Measurements from ENCODE around the gene COL4A1.

The COL4A1 gene

GRCh38 chr13:110232142-110232541 is 74.8 kb downstream of the COL4A1 start:
- Histone ChIP-seq H3K27me3 (ENCODE audit: control insufficient read depth in 1 of 2, insufficient read depth in 2 of 2, low read length in 2 of 2) (no peaks in the 10 kb centered on the region), H3K27ac (ENCODE audit: low read depth, low read length) (no peak overlapping the region), H3K4me1 (ENCODE audit: control insufficient read depth in 1 of 2, insufficient read depth in 2 of 2, low read length in 2 of 2) (peaks cover 3 to 13% of the 10 kb centered on the region in 2 donors), H3K9ac (ENCODE audit: low read depth in 1 of 2, low read length in 2 of 2) (no peak overlapping the region), H3K36me3 (ENCODE audit: control insufficient read depth in 1 of 2, insufficient read depth in 2 of 2, low read length in 2 of 2) (no peaks in the 10 kb centered on the region), H3K4me3 (ENCODE audit: low read depth in 1 of 2, low read length in 2 of 2) (no peak overlapping the region), H3K9me3 (ENCODE audit: control insufficient read depth in 1 of 2, low read length in 2 of 2) (no peaks in the 10 kb centered on the region)

GRCh38 chr13:110231348-110232047 is 75.5 kb downstream of the COL4A1 start:
- H3K9me3 ChIP-seq (ENCODE audit: control insufficient read depth in 1 of 2, low read length in 2 of 2) = no peaks in the 10 kb centered on the region
- H3K9ac ChIP-seq (ENCODE audit: low read depth in 1 of 2, low read length in 2 of 2) = no peak overlapping the region
- no peaks in the 10 kb centered on the region for H3K36me3 ChIP-seq (ENCODE audit: control insufficient read depth in 1 of 2, insufficient read depth in 2 of 2, low read length in 2 of 2)
- H3K4me3 ChIP-seq (ENCODE audit: low read depth in 1 of 2, low read length in 2 of 2) = no peak overlapping the region
- no peak overlapping the region for H3K27ac ChIP-seq (ENCODE audit: low read depth, low read length)
- H3K27me3 ChIP-seq (ENCODE audit: control insufficient read depth in 1 of 2, insufficient read depth in 2 of 2, low read length in 2 of 2) = no peaks in the 10 kb centered on the region
- H3K4me1 ChIP-seq (ENCODE audit: control insufficient read depth in 1 of 2, insufficient read depth in 2 of 2, low read length in 2 of 2) = peaks cover 3 to 13% of the 10 kb centered on the region in 2 donors

- Histone ChIP-seq H3K9ac (ENCODE audit: low read depth in 1 of 2, low read length in 2 of 2) (no peak overlapping the region), H3K4me3 (ENCODE audit: low read depth in 1 of 2, low read length in 2 of 2) (no peak overlapping the region), H3K36me3 (ENCODE audit: control insufficient read depth in 1 of 2, insufficient read depth in 2 of 2, low read length in 2 of 2) (no peaks in the 10 kb centered on the region), H3K27ac (ENCODE audit: low read depth, low read length) (no peak overlapping the region), H3K27me3 (ENCODE audit: control insufficient read depth in 1 of 2, insufficient read depth in 2 of 2, low read length in 2 of 2) (no peaks in the 10 kb centered on the region), H3K9me3 (ENCODE audit: control insufficient read depth in 1 of 2, low read length in 2 of 2) (no peaks in the 10 kb centered on the region), H3K4me1 (ENCODE audit: control insufficient read depth in 1 of 2, insufficient read depth in 2 of 2, low read length in 2 of 2) (peaks cover 3 to 13% of the 10 kb centered on the region in 2 donors)
These were observed 76.2 kb downstream of the COL4A1 start for GRCh38 chr13:110230661-110231347.

- Histone ChIP-seq H3K9me3 (ENCODE audit: control insufficient read depth in 1 of 2, low read length in 2 of 2) (no peaks in the 10 kb centered on the region), H3K27ac (ENCODE audit: low read depth, low read length) (no peak overlapping the region), H3K27me3 (ENCODE audit: control insufficient read depth in 1 of 2, insufficient read depth in 2 of 2, low read length in 2 of 2) (no peaks in the 10 kb centered on the region), H3K36me3 (ENCODE audit: control insufficient read depth in 1 of 2, insufficient read depth in 2 of 2, low read length in 2 of 2) (no peaks in the 10 kb centered on the region), H3K9ac (ENCODE audit: low read depth in 1 of 2, low read length in 2 of 2) (no peak overlapping the region), H3K4me3 (ENCODE audit: low read depth in 1 of 2, low read length in 2 of 2) (no peak overlapping the region), H3K4me1 (ENCODE audit: control insufficient read depth in 1 of 2, insufficient read depth in 2 of 2, low read length in 2 of 2) (peaks cover 3 to 13% of the 10 kb centered on the region in 2 donors)
These were observed 76.9 kb downstream of the COL4A1 start for GRCh38 chr13:110229905-110230563.

- H3K27me3 ChIP-seq (ENCODE audit: control insufficient read depth in 1 of 2, insufficient read depth in 2 of 2, low read length in 2 of 2) = no peaks in the 10 kb centered on the region
- no peaks in the 10 kb centered on the region for H3K36me3 ChIP-seq (ENCODE audit: control insufficient read depth in 1 of 2, insufficient read depth in 2 of 2, low read length in 2 of 2)
- no peaks in the 10 kb centered on the region for H3K9me3 ChIP-seq (ENCODE audit: control insufficient read depth in 1 of 2, low read length in 2 of 2)
- no peak overlapping the region for H3K4me3 ChIP-seq (ENCODE audit: low read depth in 1 of 2, low read length in 2 of 2)
- no peak overlapping the region for H3K9ac ChIP-seq (ENCODE audit: low read depth in 1 of 2, low read length in 2 of 2)
- H3K4me1 ChIP-seq (ENCODE audit: control insufficient read depth in 1 of 2, insufficient read depth in 2 of 2, low read length in 2 of 2) = peaks cover 3 to 13% of the 10 kb centered on the region in 2 donors
- peak overlapping the region; percentile 20 for H3K27ac ChIP-seq (ENCODE audit: low read depth, low read length)
These were observed 77.7 kb downstream of the COL4A1 start for GRCh38 chr13:110228936-110229904.

GRCh38 chr13:110227864-110228643 is 78.9 kb downstream of the COL4A1 start:
- Histone ChIP-seq H3K36me3 (ENCODE audit: control insufficient read depth in 1 of 2, insufficient read depth in 2 of 2, low read length in 2 of 2) (no peaks in the 10 kb centered on the region), H3K9ac (ENCODE audit: low read depth in 1 of 2, low read length in 2 of 2) (no peak overlapping the region), H3K4me3 (ENCODE audit: low read depth in 1 of 2, low read length in 2 of 2) (no peak overlapping the region), H3K4me1 (ENCODE audit: control insufficient read depth in 1 of 2, insufficient read depth in 2 of 2, low read length in 2 of 2) (peaks cover 3 to 8% of the 10 kb centered on the region in 2 donors), H3K27ac (ENCODE audit: low read depth, low read length) (no peak overlapping the region), H3K27me3 (ENCODE audit: control insufficient read depth in 1 of 2, insufficient read depth in 2 of 2, low read length in 2 of 2) (no peaks in the 10 kb centered on the region), H3K9me3 (ENCODE audit: control insufficient read depth in 1 of 2, low read length in 2 of 2) (no peaks in the 10 kb centered on the region)

- Histone ChIP-seq H3K27me3 (ENCODE audit: control insufficient read depth in 1 of 2, insufficient read depth in 2 of 2, low read length in 2 of 2) (no peaks in the 10 kb centered on the region), H3K4me1 (ENCODE audit: control insufficient read depth in 1 of 2, insufficient read depth in 2 of 2, low read length in 2 of 2) (peaks cover 3 to 4% of the 10 kb centered on the region in 2 donors), H3K27ac (ENCODE audit: low read depth, low read length) (no peak overlapping the region), H3K9ac (ENCODE audit: low read depth in 1 of 2, low read length in 2 of 2) (no peak overlapping the region), H3K36me3 (ENCODE audit: control insufficient read depth in 1 of 2, insufficient read depth in 2 of 2, low read length in 2 of 2) (no peaks in the 10 kb centered on the region), H3K4me3 (ENCODE audit: low read depth in 1 of 2, low read length in 2 of 2) (no peak overlapping the region), H3K9me3 (ENCODE audit: control insufficient read depth in 1 of 2, low read length in 2 of 2) (no peaks in the 10 kb centered on the region)
These were observed 79.5 kb downstream of the COL4A1 start for GRCh38 chr13:110227416-110227815.

- no peaks in the 10 kb centered on the region for H3K9me3 ChIP-seq (ENCODE audit: control insufficient read depth in 1 of 2, low read length in 2 of 2)
- H3K4me3 ChIP-seq (ENCODE audit: low read depth in 1 of 2, low read length in 2 of 2) = no peak overlapping the region
- no peak overlapping the region for H3K9ac ChIP-seq (ENCODE audit: low read depth in 1 of 2, low read length in 2 of 2)
- H3K36me3 ChIP-seq (ENCODE audit: control insufficient read depth in 1 of 2, insufficient read depth in 2 of 2, low read length in 2 of 2) = no peaks in the 10 kb centered on the region
- H3K27me3 ChIP-seq (ENCODE audit: control insufficient read depth in 1 of 2, insufficient read depth in 2 of 2, low read length in 2 of 2) = no peaks in the 10 kb centered on the region
- peaks cover 0 to under 1% of the 10 kb centered on the region in 2 donors for H3K4me1 ChIP-seq (ENCODE audit: control insufficient read depth in 1 of 2, insufficient read depth in 2 of 2, low read length in 2 of 2)
- H3K27ac ChIP-seq (ENCODE audit: low read depth, low read length) = peak overlapping the region; percentile 20
These were observed 81.1 kb downstream of the COL4A1 start for GRCh38 chr13:110225609-110226574.

All from duodenal mucosa (tissue), 2 donors.